Trophoblast cell (in vitro differentiated cells and primary cell): Measurements from ENCODE around the gene NKX6-1.

ENCODE experiments used
- DNase-seq, 2 donors: peaks; one replicate each; pipeline ENCODE4 v3.0.0-alpha.2; 2016
- H2AFZ ChIP-seq: 2 replicates; pipeline ENCODE4 v1.6.1; 2013; ENCODE audit warnings: low read length, moderate library complexity, mild to moderate bottlenecking; ENCODE audit not compliant: insufficient read depth, poor library complexity
- H2AK5ac ChIP-seq: 2 replicates; pipeline ENCODE4 v1.6.1; 2013; ENCODE audit warnings: mild to moderate bottlenecking, low read length
- H2BK120ac ChIP-seq: 2 replicates; pipeline ENCODE4 v1.6.1; 2013; ENCODE audit warnings: low read length, mild to moderate bottlenecking, moderate library complexity; ENCODE audit not compliant: insufficient read depth, poor library complexity
- H2BK12ac ChIP-seq: 2 replicates; pipeline ENCODE4 v1.6.1; 2013; ENCODE audit warnings: mild to moderate bottlenecking, low read length, moderate library complexity
- H2BK5ac ChIP-seq: 2 replicates; pipeline ENCODE4 v1.6.1; 2013; ENCODE audit warnings: low read length, low read depth, moderate library complexity, mild to moderate bottlenecking; ENCODE audit not compliant: poor library complexity
- H3K14ac ChIP-seq: 2 replicates; pipeline ENCODE4 v1.6.1; 2013; ENCODE audit warnings: mild to moderate bottlenecking, low read length
- H3K18ac ChIP-seq: 2 replicates; pipeline ENCODE4 v1.6.1; 2013; ENCODE audit warnings: mild to moderate bottlenecking, low read length
- H3K23ac ChIP-seq: 2 replicates; pipeline ENCODE4 v1.6.1; 2013; ENCODE audit warnings: low read length
- H3K27ac ChIP-seq: 2 replicates; pipeline ENCODE4 v1.5.1; 2013; ENCODE audit warnings: low read depth, mild to moderate bottlenecking, inconsistent platforms, low read length, moderate library complexity
- H3K27me3 ChIP-seq: 2 replicates; pipeline ENCODE4 v1.6.1; 2013; ENCODE audit warnings: inconsistent platforms, mild to moderate bottlenecking, low read length, moderate library complexity; ENCODE audit not compliant: insufficient read depth
- H3K36me3 ChIP-seq, 2 experiments: 1 replicate in 1 of 2; 2 replicates in 1 of 2; pipeline ENCODE4 v1.6.1; 2013; ENCODE audit warnings: low read length in 2 of 2, mild to moderate bottlenecking in 2 of 2, moderate library complexity in 1 of 2; ENCODE audit not compliant: insufficient read depth in 2 of 2, control insufficient read depth in 1 of 2
- H3K4ac ChIP-seq: 2 replicates; pipeline ENCODE4 v1.6.1; 2013; ENCODE audit warnings: low read depth, mild to moderate bottlenecking, low read length, moderate library complexity
- H3K4me1 ChIP-seq, 2 experiments: 1 replicate in 1 of 2; 2 replicates in 1 of 2; pipeline ENCODE4 v1.6.1; 2013; ENCODE audit warnings: low read length in 2 of 2, mild to moderate bottlenecking in 2 of 2, moderate library complexity in 1 of 2; ENCODE audit not compliant: insufficient read depth in 2 of 2, control insufficient read depth in 1 of 2
- H3K4me2 ChIP-seq: 2 replicates; pipeline ENCODE4 v1.6.1; 2013; ENCODE audit warnings: inconsistent platforms, mild to moderate bottlenecking, low read length, moderate library complexity
- H3K4me3 ChIP-seq: 2 replicates; pipeline ENCODE4 v1.5.1; 2013; ENCODE audit warnings: mild to moderate bottlenecking, low read depth, low read length, inconsistent platforms
- H3K79me1 ChIP-seq: one replicate; pipeline ENCODE4 v1.6.1; 2013; ENCODE audit warnings: low read length
- H3K79me2 ChIP-seq: 2 replicates; pipeline ENCODE4 v1.6.1; 2013; ENCODE audit warnings: low read length, mild to moderate bottlenecking; ENCODE audit not compliant: control insufficient read depth, insufficient read depth, poor library complexity
- H3K9ac ChIP-seq: 2 replicates; pipeline ENCODE4 v1.6.1; 2013; ENCODE audit warnings: mild to moderate bottlenecking, low read length
- H3K9me3 ChIP-seq: 2 replicates; pipeline ENCODE4 v1.6.1; 2013; ENCODE audit warnings: low read depth, mild to moderate bottlenecking, control low read depth, inconsistent platforms, low read length; ENCODE audit not compliant: insufficient read depth
- H4K12ac ChIP-seq: 2 replicates; pipeline ENCODE4 v1.6.1; 2013; ENCODE audit warnings: low read depth, mild to moderate bottlenecking, low read length, moderate library complexity
- H4K8ac ChIP-seq: 2 replicates; pipeline ENCODE4 v1.6.1; 2013; ENCODE audit warnings: low read depth, mild to moderate bottlenecking, low read length, moderate library complexity
- H4K91ac ChIP-seq: one replicate; pipeline ENCODE4 v1.6.1; 2013; ENCODE audit warnings: low read depth, mild to moderate bottlenecking, low read length, moderate library complexity
- WGBS: extraction: QIAGEN DNeasy Blood & Tissue Kit; methylation state at CpG from one replicate; pipeline ENCODE4 v1.1.7; 2013; ENCODE audit warnings: missing lambda C conversion rate; ENCODE audit not compliant: insufficient read length, insufficient coverage; ENCODE audit errors: extremely low coverage; 5-methylcytosine and 5-hydroxymethylcytosine counted together

The NKX6-1 gene

DNA sequence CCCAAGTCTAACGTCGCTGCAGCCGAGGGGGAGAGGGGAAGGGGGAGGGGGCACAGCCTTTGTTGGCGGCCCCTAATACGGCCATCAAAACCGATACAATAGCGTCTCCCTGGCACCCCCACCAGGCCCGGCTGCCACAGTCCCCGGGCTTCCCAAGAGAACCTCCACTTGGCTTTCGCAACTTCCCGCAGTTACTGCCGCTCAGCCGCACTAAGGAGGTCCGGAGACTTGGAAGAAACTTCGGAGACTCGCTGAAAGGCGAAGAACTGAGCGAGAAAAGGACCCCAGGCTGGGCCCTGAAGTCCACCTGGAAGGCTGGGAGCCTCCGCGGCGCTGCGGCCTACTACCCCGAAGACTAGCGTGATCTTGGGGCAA lies 2.8 kb downstream of the NKX6-1 start:
- no peak overlapping the region for H2BK5ac ChIP-seq
- H3K4ac ChIP-seq: no peak overlapping the region
- no peak overlapping the region for H4K12ac ChIP-seq
- H4K8ac ChIP-seq: no peak overlapping the region
- no peaks in the 10 kb centered on the region for H3K79me2 ChIP-seq
- no peak overlapping the region for H3K14ac ChIP-seq
- H2AK5ac ChIP-seq: no peak overlapping the region
- H3K4me1 ChIP-seq: peaks cover 25 to 34% of the 10 kb centered on the region in 2 experiments
- no CpG with 5 or more reads among the region's 24 CpGs for WGBS
- no peak overlapping the region for H2BK12ac ChIP-seq
- H3K79me1 ChIP-seq: no peaks in the 10 kb centered on the region
- H3K23ac ChIP-seq: no peak overlapping the region
- no peak overlapping the region for H3K9ac ChIP-seq
- H2BK120ac ChIP-seq: no peak overlapping the region
- peaks cover 81% of the 10 kb centered on the region for H3K27me3 ChIP-seq
- no peak overlapping the region for H2AFZ ChIP-seq
- H3K4me2 ChIP-seq: no peak overlapping the region
- no peak overlapping the region for H3K18ac ChIP-seq
- H3K4me3 ChIP-seq: no peak overlapping the region
- DNase-seq: no peak
- no peak overlapping the region for H3K27ac ChIP-seq
- no peaks in the 10 kb centered on the region for H3K36me3 ChIP-seq
- no peak overlapping the region for H4K91ac ChIP-seq
- H3K9me3 ChIP-seq: peaks cover 12% of the 10 kb centered on the region

DNA sequence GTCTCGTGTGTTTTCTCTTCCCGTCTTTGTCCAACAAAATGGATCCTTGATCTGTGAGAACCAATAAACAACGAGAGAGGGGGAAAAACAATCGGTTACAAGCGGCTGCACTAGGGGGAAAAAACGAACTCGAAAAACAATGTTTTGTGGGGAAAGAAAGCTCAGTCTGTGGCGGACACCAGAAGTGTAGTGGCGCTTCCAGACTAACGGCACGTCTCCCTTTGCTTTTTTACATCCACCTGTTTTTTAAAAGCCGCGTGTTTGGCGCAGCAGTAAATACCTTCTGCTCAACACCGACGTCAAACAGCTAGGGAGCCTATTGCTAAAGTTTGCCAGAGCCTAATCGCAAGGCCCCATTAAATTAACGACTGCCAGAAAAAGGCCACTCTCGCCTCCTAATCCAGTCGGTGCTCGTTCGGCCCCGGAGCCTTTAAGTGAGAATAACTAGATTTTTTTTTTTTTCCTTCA lies 3.3 kb downstream of the NKX6-1 start:
- no peak overlapping the region for H3K4me2 ChIP-seq
- peaks cover 25 to 34% of the 10 kb centered on the region in 2 experiments for H3K4me1 ChIP-seq
- H3K9ac ChIP-seq: no peak overlapping the region
- no peak overlapping the region for H3K27ac ChIP-seq
- H3K27me3 ChIP-seq: peaks cover 77% of the 10 kb centered on the region
- H2BK12ac ChIP-seq: no peak overlapping the region
- no peak overlapping the region for H4K91ac ChIP-seq
- no peak overlapping the region for H3K4ac ChIP-seq
- peaks cover 12% of the 10 kb centered on the region for H3K9me3 ChIP-seq
- no peaks in the 10 kb centered on the region for H3K79me1 ChIP-seq
- H4K12ac ChIP-seq: no peak overlapping the region
- no peaks in the 10 kb centered on the region for H3K36me3 ChIP-seq
- no peak overlapping the region for H3K4me3 ChIP-seq
- H2BK120ac ChIP-seq: no peak overlapping the region
- H3K18ac ChIP-seq: no peak overlapping the region
- no peak overlapping the region for H3K14ac ChIP-seq
- no peak overlapping the region for H2AK5ac ChIP-seq
- no peak overlapping the region for H3K23ac ChIP-seq
- H2BK5ac ChIP-seq: no peak overlapping the region
- no peak overlapping the region for H4K8ac ChIP-seq
- H3K79me2 ChIP-seq: no peaks in the 10 kb centered on the region
- no peak for DNase-seq
- no CpG with 5 or more reads among the region's 23 CpGs for WGBS
- no peak overlapping the region for H2AFZ ChIP-seq

- H3K9me3 ChIP-seq: peaks cover 12% of the 10 kb centered on the region
- H3K4me2 ChIP-seq: no peak overlapping the region
- no peak overlapping the region for H4K8ac ChIP-seq
- no peak overlapping the region for H2BK120ac ChIP-seq
- H4K12ac ChIP-seq: no peak overlapping the region
- no peak overlapping the region for H2AFZ ChIP-seq
- H3K79me2 ChIP-seq: no peaks in the 10 kb centered on the region
- no peak overlapping the region for H3K23ac ChIP-seq
- no peak overlapping the region for H3K9ac ChIP-seq
- no peak for DNase-seq
- H2BK5ac ChIP-seq: no peak overlapping the region
- H3K4me1 ChIP-seq: peaks cover 25 to 34% of the 10 kb centered on the region in 2 experiments
- H2BK12ac ChIP-seq: no peak overlapping the region
- no peak overlapping the region for H2AK5ac ChIP-seq
- H3K18ac ChIP-seq: no peak overlapping the region
- H3K79me1 ChIP-seq: no peaks in the 10 kb centered on the region
- H4K91ac ChIP-seq: no peak overlapping the region
- no peak overlapping the region for H3K14ac ChIP-seq
- H3K27me3 ChIP-seq: peaks cover 71% of the 10 kb centered on the region
- H3K4ac ChIP-seq: no peak overlapping the region
- H3K4me3 ChIP-seq: no peak overlapping the region
- WGBS: no CpG with 5 or more reads among the region's 21 CpGs
- no peak overlapping the region for H3K27ac ChIP-seq
- H3K36me3 ChIP-seq: no peaks in the 10 kb centered on the region
These were observed 3.8 kb downstream of the NKX6-1 start for GRCh38 chr4:84495118-84495793.

- Histone ChIP-seq H3K18ac (no peak overlapping the region), H3K4me3 (no peak overlapping the region), H2BK120ac (no peak overlapping the region), H4K8ac (no peak overlapping the region), H3K27ac (no peak overlapping the region), H3K4me1 (peaks cover 23 to 31% of the 10 kb centered on the region in 2 experiments), H3K23ac (no peak overlapping the region), H2BK12ac (no peak overlapping the region), H3K27me3 (peaks cover 71% of the 10 kb centered on the region), H3K9me3 (peaks cover 12% of the 10 kb centered on the region), H2AK5ac (no peak overlapping the region), H3K4ac (no peak overlapping the region), H3K14ac (no peak overlapping the region), H3K36me3 (no peaks in the 10 kb centered on the region), H4K12ac (no peak overlapping the region), H2BK5ac (no peak overlapping the region), H3K79me1 (no peaks in the 10 kb centered on the region), H2AFZ (no peak overlapping the region), H4K91ac (no peak overlapping the region), H3K9ac (no peak overlapping the region), H3K79me2 (no peaks in the 10 kb centered on the region), H3K4me2 (no peak overlapping the region)
- WGBS: no CpG with 5 or more reads among the region's 2 CpGs
- no peak for DNase-seq
These were observed 4.6 kb downstream of the NKX6-1 start for GRCh38 chr4:84494531-84494930.
